ENCODE results near the gene PAX5. TPM values are rescaled to one million over a fixed set of nuclear protein-coding genes. Genes with fewer than 3 reads are reported as not detected.

The PAX5 gene
- total and polyA plus RNA-seq, 2 of the 13 experiments (the other 11 are each of a cell fraction or from before 2014, with no cell fraction given), result not detected

DNA sequence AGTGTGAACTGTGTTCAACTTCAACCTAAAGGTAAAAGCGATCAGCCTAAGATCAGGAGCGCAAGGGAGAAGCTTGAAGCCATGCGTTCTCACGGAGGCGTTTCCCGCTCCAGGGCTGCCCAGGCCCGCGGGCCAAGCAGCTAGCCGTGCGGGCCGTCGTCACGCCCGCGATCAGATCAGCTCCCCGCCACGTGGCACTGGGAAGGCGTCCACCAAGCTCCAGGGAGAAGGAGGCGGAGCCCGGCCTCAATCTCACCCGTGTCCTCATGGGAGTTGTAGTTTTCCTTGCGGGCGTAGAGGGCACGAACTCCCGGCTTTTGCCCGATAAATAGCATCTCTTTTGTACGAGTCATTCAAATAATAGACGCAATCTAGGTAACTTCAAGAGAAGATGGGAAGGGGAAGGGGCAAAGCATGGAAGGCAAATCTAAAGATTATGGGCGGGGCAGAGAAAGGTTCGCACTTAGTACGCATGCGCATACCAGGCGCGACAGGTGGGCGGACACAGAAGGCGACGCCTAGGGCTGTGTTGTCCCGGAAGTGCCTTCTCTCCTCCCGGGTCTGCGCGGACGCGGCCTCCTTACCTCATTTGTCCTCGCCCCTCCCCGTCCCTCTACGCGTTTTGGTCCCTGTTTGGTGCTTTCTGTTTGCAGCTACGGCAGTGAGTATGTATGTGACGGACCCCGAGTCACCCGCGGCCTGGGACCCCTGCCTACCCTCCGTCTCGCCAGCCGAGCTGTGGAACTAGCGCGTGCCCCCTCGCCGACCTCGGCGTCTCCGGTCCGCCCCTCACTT lies 45.5 kb upstream of the PAX5 start (continued):
- TF ChIP-seq, protein P1, sequence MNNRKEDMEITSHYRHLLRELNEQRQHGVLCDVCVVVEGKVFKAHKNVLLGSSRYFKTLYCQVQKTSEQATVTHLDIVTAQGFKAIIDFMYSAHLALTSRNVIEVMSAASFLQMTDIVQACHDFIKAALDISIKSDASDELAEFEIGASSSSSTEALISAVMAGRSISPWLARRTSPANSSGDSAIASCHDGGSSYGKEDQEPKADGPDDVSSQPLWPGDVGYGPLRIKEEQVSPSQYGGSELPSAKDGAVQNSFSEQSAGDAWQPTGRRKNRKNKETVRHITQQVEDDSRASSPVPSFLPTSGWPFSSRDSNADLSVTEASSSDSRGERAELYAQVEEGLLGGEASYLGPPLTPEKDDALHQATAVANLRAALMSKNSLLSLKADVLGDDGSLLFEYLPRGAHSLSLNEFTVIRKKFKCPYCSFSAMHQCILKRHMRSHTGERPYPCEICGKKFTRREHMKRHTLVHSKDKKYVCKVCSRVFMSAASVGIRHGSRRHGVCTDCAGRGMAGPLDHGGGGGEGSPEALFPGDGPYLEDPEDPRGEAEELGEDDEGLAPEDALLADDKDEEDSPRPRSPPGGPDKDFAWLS (CRISPR knock-in tag; IDR thresholded peaks at IDR 0.05; ENCODE audit: borderline replicate concordance), result no peak
- no peak for TF ChIP-seq RBM22 (optimal IDR thresholded peaks at IDR 0.05; ENCODE audit: low read length)
- peak; percentile 98 for TF ChIP-seq NFKBIZ (CRISPR knock-in tag; IDR thresholded peaks at IDR 0.05)
- 0 out of 2 replicates have a peak, but pooled peaks have one; percentile 21 for TF ChIP-seq ZNF234 (CRISPR knock-in tag; conservative IDR thresholded peaks at IDR 0.05)
- TF ChIP-seq ATF7-NPFF (CRISPR knock-in tag; IDR thresholded peaks at IDR 0.05; ENCODE audit: low read depth), result peak; percentile 99
- peak; percentile 99 for TF ChIP-seq THAP11 (CRISPR knock-in tag; IDR thresholded peaks at IDR 0.05)
- peak; percentile 99 for TF ChIP-seq ZNF431 (CRISPR knock-in tag; IDR thresholded peaks at IDR 0.05; ENCODE audit: borderline replicate concordance, low read depth)
- TF ChIP-seq, protein P2, sequence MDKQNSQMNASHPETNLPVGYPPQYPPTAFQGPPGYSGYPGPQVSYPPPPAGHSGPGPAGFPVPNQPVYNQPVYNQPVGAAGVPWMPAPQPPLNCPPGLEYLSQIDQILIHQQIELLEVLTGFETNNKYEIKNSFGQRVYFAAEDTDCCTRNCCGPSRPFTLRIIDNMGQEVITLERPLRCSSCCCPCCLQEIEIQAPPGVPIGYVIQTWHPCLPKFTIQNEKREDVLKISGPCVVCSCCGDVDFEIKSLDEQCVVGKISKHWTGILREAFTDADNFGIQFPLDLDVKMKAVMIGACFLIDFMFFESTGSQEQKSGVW (CRISPR knock-in tag; IDR thresholded peaks at IDR 0.05; ENCODE audit: borderline replicate concordance), result peak; percentile 98
- peak; percentile 85 for TF ChIP-seq ZFAT (CRISPR knock-in tag; conservative IDR thresholded peaks at IDR 0.05)
- no peak for TF ChIP-seq PHB2 (IDR thresholded peaks at IDR 0.05; ENCODE audit: partially characterized antibody)
- no peak for TF ChIP-seq MTA3 (CRISPR knock-in tag; IDR thresholded peaks at IDR 0.05)
- TF ChIP-seq KDM6A (CRISPR knock-in tag; IDR thresholded peaks at IDR 0.05; ENCODE audit: low read depth), result no peak
- TF ChIP-seq JUNB (CRISPR knock-in tag; IDR thresholded peaks at IDR 0.05; ENCODE audit: borderline replicate concordance), result peak; percentile 91
- TF ChIP-seq, protein P3, sequence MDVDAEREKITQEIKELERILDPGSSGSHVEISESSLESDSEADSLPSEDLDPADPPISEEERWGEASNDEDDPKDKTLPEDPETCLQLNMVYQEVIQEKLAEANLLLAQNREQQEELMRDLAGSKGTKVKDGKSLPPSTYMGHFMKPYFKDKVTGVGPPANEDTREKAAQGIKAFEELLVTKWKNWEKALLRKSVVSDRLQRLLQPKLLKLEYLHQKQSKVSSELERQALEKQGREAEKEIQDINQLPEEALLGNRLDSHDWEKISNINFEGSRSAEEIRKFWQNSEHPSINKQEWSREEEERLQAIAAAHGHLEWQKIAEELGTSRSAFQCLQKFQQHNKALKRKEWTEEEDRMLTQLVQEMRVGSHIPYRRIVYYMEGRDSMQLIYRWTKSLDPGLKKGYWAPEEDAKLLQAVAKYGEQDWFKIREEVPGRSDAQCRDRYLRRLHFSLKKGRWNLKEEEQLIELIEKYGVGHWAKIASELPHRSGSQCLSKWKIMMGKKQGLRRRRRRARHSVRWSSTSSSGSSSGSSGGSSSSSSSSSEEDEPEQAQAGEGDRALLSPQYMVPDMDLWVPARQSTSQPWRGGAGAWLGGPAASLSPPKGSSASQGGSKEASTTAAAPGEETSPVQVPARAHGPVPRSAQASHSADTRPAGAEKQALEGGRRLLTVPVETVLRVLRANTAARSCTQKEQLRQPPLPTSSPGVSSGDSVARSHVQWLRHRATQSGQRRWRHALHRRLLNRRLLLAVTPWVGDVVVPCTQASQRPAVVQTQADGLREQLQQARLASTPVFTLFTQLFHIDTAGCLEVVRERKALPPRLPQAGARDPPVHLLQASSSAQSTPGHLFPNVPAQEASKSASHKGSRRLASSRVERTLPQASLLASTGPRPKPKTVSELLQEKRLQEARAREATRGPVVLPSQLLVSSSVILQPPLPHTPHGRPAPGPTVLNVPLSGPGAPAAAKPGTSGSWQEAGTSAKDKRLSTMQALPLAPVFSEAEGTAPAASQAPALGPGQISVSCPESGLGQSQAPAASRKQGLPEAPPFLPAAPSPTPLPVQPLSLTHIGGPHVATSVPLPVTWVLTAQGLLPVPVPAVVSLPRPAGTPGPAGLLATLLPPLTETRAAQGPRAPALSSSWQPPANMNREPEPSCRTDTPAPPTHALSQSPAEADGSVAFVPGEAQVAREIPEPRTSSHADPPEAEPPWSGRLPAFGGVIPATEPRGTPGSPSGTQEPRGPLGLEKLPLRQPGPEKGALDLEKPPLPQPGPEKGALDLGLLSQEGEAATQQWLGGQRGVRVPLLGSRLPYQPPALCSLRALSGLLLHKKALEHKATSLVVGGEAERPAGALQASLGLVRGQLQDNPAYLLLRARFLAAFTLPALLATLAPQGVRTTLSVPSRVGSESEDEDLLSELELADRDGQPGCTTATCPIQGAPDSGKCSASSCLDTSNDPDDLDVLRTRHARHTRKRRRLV (CRISPR knock-in tag; IDR thresholded peaks at IDR 0.05), result peak; percentile 96
- TF ChIP-seq ELF4 (CRISPR knock-in tag; IDR thresholded peaks at IDR 0.05; ENCODE audit: borderline replicate concordance), result no peak
- TF ChIP-seq, protein P4, sequence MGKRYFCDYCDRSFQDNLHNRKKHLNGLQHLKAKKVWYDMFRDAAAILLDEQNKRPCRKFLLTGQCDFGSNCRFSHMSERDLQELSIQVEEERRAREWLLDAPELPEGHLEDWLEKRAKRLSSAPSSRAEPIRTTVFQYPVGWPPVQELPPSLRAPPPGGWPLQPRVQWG (CRISPR knock-in tag; IDR thresholded peaks at IDR 0.05; ENCODE audit: borderline replicate concordance, low read depth), result peak; percentile 65; the same call in 1 of the 2 replicates
- TF ChIP-seq ZNF790 (CRISPR knock-in tag; IDR thresholded peaks at IDR 0.05; ENCODE audit: borderline replicate concordance), result peak; percentile 98
- TF ChIP-seq, protein P5, sequence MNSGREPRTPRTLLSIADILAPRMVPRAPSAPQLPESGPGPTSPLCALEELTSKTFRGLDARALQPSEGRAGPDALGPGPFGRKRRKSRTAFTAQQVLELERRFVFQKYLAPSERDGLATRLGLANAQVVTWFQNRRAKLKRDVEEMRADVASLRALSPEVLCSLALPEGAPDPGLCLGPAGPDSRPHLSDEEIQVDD (CRISPR knock-in tag; IDR thresholded peaks at IDR 0.05; ENCODE audit: borderline replicate concordance), result peak; percentile 99

Measured in HepG2 (cell line).